A673 (cell line): ENCODE measurements around the gene PDE8B. TPM values are rescaled to one million over a fixed set of nuclear protein-coding genes. Genes with fewer than 3 reads are reported as not detected.

Source experiments
- BruUV-seq: library from RNA; stranded (reverse); fragments of 400-500 nt; replicated peaks from 2 replicates; lab custom pipeline; 2021; lab: Mats Ljungman, UMichigan
- CTCF ChIA-PET: fragments of 300-600 bp; sonication (Branson Sonifier 250); formaldehyde crosslinking; loops from one replicate; lab custom pipeline; 2022; ENCODE audit warnings: antibody characterized with exemption; lab: Charles Lee
- POLR2A ChIA-PET: fragments of 300-600 bp; sonication (Branson Sonifier 250); formaldehyde crosslinking; loops from one replicate; lab custom pipeline; 2022; ENCODE audit warnings: antibody characterized with exemption; ENCODE audit not compliant: low non-redundant PET; lab: Charles Lee
- DNase-seq: peaks from one replicate; pipeline ENCODE4 v3.0.0-alpha.2; 2015; ENCODE audit warnings: low spot score
- H3K27ac ChIP-seq: fragments of 200-600 bp; sonication (generic); 2 replicates; pipeline ENCODE4 v1.5.1; 2016; ENCODE audit warnings: mixed run types, low read depth, mild to moderate bottlenecking, mixed read lengths, antibody characterized with exemption, low read length; ENCODE audit not compliant: poor library complexity, severe bottlenecking
- H3K27me3 ChIP-seq: fragments of 200-600 bp; sonication (generic); replicated peaks from 2 replicates; pipeline ENCODE4 v1.6.1; 2017; ENCODE audit warnings: mixed run types, low read depth, mild to moderate bottlenecking, mixed read lengths, antibody characterized with exemption, low read length; ENCODE audit not compliant: insufficient read depth, poor library complexity
- H3K36me3 ChIP-seq: fragments of 200-600 bp; sonication (generic); 2 replicates; pipeline ENCODE4 v1.6.1; 2016; ENCODE audit warnings: mixed run types, mild to moderate bottlenecking, mixed read lengths, antibody characterized with exemption, low read length; ENCODE audit not compliant: insufficient read depth, poor library complexity, severe bottlenecking
- H3K4me1 ChIP-seq: fragments of 200-600 bp; sonication (generic); 2 replicates; pipeline ENCODE4 v1.6.1; 2017; ENCODE audit warnings: mixed run types, mild to moderate bottlenecking, mixed read lengths, antibody characterized with exemption, low read length; ENCODE audit not compliant: insufficient read depth, poor library complexity, severe bottlenecking
- H3K4me3 ChIP-seq: fragments of 200-600 bp; sonication (generic); 2 replicates; pipeline ENCODE4 v1.5.1; 2016; ENCODE audit warnings: low read depth, mixed run types, mild to moderate bottlenecking, mixed read lengths, low read length; ENCODE audit not compliant: poor library complexity, severe bottlenecking
- H3K9me3 ChIP-seq: fragments of 200-600 bp; sonication (generic); 2 replicates; pipeline ENCODE4 v1.6.1; 2016; ENCODE audit warnings: mixed run types, low read depth, mild to moderate bottlenecking, mixed read lengths, antibody characterized with exemption, low read length; ENCODE audit not compliant: poor library complexity, severe bottlenecking
- EZH2 ChIP-seq: fragments of 200-600 bp; sonication (generic); IDR thresholded peaks from 2 replicates; pipeline ENCODE4 v1.6.1; 2017; ENCODE audit warnings: borderline replicate concordance, low read depth, mild to moderate bottlenecking, mixed read lengths, antibody characterized with exemption, low read length; ENCODE audit not compliant: poor library complexity, severe bottlenecking
- intact Hi-C: fragments of 100-400 bp; cut with micrococcal nuclease; formaldehyde crosslinking; loops from one replicate; pipeline ENCODE4 v1.10.0; 2022; ENCODE audit not compliant: unreplicated experiment
- total RNA-seq: library from RNA; stranded (reverse); gene quantifications from 2 replicates; pipeline ENCODE4 v1.2.3, GENCODE V29; 2021
- TF ChIP-seq, protein P1 (sequence below): fragments of 300-800, 200-600 bp; sonication (generic); conservative IDR thresholded peaks from 2 replicates; pipeline ENCODE4 v1.5.1; 2017; ENCODE audit warnings: low read depth, mild to moderate bottlenecking, antibody characterized with exemption, low read length, moderate library complexity, mixed read lengths

PDE8B gene
- total RNA-seq, 1 experiment from 2014 or later: 0.69 TPM

DNA sequence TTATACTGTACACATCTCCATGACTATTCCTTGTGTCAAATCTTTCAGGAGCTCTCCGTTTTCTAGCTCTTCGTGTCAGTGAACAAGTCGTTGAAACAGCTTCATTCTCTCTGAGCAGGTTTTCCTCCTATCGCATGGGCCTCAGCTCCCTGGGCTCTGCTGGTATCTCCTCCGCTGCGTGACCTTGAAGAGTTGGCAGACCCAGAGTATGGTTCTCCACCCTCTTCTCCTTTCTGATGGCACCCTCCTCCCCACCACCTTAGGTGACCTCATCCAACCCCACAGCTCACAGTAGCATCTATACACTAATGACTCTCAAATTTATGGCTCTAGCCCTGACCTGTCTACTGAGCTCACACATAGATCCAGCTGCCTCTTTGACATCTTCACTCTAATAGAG is 36.0 kb upstream of the PDE8B start:
- no TSS peak for BruUV-seq
- H3K9me3 ChIP-seq: no peaks in the 10 kb centered on the region
- ChIA-PET POLR2A (interaction anchor here (0.6 kb wide), 1 partner anchor 87 kb away, joined by 3 read pairs; the partner anchor contains the start of gene ZBED3), CTCF (no interaction called here)
- H3K4me3 ChIP-seq: no peak overlapping the region
- H3K36me3 ChIP-seq: no peaks in the 10 kb centered on the region
- no peaks in the 10 kb centered on the region for H3K4me1 ChIP-seq
- no peak overlapping the region for H3K27ac ChIP-seq
- peaks cover 6% of the 10 kb centered on the region for H3K27me3 ChIP-seq
- TF ChIP-seq, protein P1, sequence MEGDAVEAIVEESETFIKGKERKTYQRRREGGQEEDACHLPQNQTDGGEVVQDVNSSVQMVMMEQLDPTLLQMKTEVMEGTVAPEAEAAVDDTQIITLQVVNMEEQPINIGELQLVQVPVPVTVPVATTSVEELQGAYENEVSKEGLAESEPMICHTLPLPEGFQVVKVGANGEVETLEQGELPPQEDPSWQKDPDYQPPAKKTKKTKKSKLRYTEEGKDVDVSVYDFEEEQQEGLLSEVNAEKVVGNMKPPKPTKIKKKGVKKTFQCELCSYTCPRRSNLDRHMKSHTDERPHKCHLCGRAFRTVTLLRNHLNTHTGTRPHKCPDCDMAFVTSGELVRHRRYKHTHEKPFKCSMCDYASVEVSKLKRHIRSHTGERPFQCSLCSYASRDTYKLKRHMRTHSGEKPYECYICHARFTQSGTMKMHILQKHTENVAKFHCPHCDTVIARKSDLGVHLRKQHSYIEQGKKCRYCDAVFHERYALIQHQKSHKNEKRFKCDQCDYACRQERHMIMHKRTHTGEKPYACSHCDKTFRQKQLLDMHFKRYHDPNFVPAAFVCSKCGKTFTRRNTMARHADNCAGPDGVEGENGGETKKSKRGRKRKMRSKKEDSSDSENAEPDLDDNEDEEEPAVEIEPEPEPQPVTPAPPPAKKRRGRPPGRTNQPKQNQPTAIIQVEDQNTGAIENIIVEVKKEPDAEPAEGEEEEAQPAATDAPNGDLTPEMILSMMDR: no peak
- TF ChIP-seq EZH2: no peak
- no peak for DNase-seq
- intact Hi-C loops: no loop called here

DNA sequence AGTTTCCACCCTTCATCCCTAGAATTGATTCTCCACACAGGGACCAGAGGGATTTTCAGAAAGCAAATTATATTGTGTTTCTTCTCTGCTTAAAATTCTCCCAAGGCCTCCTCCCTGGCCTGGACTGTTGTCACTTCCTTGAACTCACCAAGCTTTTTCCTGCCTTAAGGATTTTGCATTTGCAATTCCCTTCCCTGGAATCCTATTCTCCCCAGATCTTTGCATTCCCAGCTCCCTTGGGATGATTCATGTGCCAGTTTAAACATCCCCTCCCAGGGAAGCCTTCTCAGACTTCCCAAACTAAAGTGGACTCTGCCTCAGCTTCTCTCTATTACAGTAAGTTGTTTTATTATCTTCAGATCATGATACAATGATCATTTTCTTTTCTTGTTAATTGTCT is 35.2 kb upstream of the PDE8B start:
- no peaks in the 10 kb centered on the region for H3K9me3 ChIP-seq
- H3K27ac ChIP-seq: no peak overlapping the region
- CTCF ChIA-PET: no interaction called here
- peaks cover 13% of the 10 kb centered on the region for H3K27me3 ChIP-seq
- intact Hi-C loops: no loop called here
- H3K36me3 ChIP-seq: no peaks in the 10 kb centered on the region
- no peak for TF ChIP-seq EZH2
- TF ChIP-seq, protein P1: no peak
- H3K4me3 ChIP-seq: no peak overlapping the region
- BruUV-seq: no TSS peak
- POLR2A ChIA-PET: interaction anchor here (0.6 kb wide), 1 partner anchor 88 kb away, joined by 3 read pairs; the partner anchor contains the start of gene ZBED3
- DNase-seq: no peak
- H3K4me1 ChIP-seq: no peaks in the 10 kb centered on the region

DNA sequence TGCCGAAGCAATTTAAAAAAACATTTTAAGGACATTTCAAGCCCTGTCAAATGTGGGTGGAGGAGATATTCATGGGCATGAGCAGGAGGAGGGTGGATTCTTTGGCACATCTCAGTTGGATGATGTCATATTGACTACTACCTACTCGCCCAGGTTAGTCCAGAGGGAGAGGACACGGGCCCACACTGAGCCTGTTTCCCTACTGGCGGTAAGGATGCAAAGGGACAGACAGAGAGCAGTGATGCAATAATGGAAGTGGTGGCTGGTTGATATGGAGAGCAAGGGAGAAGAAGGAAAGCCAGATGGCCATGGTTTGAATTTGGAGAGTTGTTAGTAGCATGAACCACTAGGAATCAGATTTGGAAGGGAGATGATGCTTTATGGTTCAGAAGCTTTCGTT is 34.1 kb upstream of the PDE8B start:
- H3K4me1 ChIP-seq: no peaks in the 10 kb centered on the region
- intact Hi-C loops: no loop called here
- peaks cover 23% of the 10 kb centered on the region for H3K27me3 ChIP-seq
- H3K36me3 ChIP-seq: no peaks in the 10 kb centered on the region
- DNase-seq: no peak
- BruUV-seq: no TSS peak
- no peaks in the 10 kb centered on the region for H3K9me3 ChIP-seq
- no peak for TF ChIP-seq EZH2
- TF ChIP-seq, protein P1: no peak
- H3K27ac ChIP-seq: no peak overlapping the region
- ChIA-PET CTCF (no interaction called here), POLR2A (no interaction called here)
- no peak overlapping the region for H3K4me3 ChIP-seq
